HL-60/S4 treated with retinoic acid at 250 ng/mL for 4 days and 3 days (cell line): Measurements from ENCODE around the gene PDE4B.

Experiments
- in situ Hi-C: fragments of 300-500 bp; cut with MboI; formaldehyde crosslinking; loops from 2 replicates; pipeline ENCODE4 v1.7.0; 2022; ENCODE audit warnings: low sequenced_read_pairs

The PDE4B gene

DNA sequence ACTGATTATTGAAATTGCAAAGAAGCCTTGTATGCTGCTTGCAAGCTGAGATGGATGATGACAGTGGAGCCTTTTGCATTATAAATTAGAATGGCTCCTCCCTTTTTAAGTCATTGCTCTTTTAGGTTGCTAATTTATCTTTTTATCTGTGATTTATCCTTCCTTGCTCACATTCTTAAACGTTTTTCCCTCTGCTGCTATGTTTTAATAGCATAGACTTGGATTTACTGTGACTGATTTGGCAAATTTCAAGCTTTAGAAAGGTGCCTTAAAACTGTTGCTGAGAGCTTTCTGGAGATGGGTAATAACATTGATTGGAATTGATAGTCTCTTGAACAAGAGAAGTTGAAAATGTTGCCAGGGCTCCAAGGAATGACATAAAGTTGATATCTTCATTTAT lies 427.8 kb downstream of the PDE4B start:
- in situ Hi-C loops, result no loop called here

DNA sequence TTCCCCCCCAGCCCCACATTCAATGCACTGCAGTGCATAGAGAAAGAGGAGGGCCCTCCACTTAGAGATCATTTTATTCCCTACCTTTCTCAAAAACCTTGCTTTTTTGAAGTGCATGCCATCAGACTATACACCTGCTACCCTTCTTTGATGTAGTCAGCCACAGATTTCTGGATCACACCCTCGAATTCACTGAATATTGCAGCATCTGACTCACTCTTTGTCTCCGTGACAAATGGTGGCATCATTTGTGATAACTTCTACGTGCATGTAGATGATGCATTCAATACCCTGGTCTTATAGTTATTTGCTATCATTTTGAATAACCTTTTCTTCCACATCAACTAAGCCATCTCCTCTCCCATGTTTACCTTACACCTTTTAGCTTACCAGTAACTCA lies 431.0 kb downstream of the PDE4B start:
- in situ Hi-C loops, result no loop called here

DNA sequence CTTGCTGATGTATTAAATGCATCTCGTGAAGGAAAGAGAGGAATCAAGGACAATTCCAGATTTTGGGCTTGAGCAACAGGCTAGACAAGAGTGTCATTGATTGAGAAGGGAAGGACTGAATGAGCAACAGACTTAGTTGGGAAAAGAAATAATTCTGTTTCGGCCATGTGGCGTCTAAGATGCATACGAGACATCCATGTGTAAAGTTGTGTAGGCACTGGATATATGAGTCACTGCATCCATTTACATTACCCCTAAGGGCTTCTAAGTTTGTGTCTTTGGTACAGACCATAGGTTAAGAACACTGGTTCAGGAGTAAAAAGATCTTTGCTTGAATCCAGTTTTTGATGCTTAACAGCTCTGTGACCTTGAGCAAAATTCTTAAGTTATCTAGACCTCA lies 434.3 kb downstream of the PDE4B start:
- in situ Hi-C loops, result no loop called here

DNA sequence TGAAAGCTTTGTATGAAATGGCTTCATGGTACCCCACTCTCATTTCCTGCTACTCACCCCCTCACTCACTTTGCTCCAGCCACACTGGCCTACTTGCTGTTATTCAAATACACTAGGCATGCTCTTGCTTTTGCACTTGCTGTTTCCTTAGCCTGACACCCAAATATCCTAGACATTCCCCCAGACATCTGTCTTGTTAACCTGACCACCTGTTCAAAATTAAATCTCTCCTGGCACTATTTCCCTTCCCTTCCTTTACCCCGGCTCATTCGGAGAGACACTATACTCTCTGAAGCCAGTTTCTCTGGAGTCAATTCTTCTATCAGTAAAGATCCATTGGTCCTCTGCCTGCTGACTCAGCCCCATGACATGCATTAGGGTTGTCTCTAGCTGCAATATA lies 435.3 kb downstream of the PDE4B start:
- in situ Hi-C loops, result no loop called here

DNA sequence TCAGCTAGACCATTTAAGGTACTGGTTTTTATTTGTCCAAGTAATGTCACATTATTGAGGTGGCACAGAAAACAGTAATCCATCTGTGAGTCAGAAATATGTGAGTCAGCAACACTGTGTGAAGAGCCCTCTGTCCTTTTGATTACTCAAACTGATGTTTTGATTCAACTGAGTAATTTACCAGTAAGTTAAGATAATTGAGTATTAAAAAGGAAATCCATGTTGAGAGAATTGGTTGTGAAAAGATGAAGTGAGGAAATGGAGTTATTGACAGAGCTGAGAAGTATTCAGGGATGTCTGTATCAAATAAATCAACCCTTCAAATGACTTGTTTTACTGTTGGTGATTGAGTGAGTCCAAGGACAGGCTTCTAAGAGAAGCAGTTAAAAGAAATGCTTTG lies 438.5 kb downstream of the PDE4B start:
- in situ Hi-C loops, result no loop called here

DNA sequence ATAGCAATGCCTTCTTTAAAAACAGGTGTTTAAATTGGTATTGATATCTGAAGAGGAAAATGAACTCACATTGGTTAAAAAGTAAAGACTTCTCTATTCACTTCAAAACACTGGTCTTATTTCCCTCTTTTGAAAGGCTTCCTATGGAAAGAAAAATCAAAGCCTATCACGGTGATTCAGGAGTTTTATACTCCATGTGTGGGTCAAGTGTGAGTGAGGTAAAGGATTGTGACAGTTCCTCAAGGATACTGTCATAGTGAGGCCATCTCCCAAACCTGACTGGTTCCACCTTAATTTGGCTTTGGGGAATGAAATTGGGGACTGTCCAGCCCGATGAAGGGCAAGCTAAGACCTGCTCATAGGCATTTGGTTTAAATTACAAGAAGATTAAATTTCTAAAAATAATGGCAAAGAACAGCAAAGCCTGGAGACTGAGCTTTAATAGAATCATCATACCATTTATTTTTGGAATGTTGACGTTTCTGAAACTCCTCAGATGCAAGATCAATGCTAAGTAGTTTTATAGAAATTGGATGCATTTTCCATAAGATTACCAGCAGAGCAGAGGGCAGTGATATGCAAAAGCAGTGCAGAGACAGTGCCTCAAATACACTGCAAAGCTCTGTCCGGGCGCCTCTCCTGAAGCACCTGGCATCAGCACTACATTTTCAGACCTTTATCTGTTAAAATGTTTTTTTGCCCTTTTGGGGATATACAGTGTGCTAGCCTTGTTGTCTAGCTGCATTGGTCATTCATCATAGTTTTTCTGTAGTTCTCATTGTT lies 439.2 kb downstream of the PDE4B start:
- in situ Hi-C loops, result no loop called here

DNA sequence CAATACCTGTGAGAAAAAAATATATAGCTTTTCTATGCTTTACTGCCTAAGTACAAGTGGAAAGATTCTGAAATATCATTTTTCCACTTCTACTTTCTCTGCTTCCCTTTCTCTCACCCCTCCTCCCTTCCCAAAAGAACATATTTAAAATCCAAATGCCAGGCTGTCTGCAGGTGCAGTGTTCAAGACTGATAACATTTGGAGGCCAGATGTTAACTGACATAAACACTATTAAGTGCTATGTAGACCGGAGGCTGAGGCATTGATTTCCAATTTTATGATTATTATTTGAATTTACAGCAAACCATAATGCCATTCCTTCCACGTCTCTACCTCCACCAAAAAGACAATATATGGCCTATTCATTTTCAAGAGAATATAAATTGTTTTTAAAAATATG lies 444.3 kb downstream of the PDE4B start:
- in situ Hi-C loops, result no loop called here

DNA sequence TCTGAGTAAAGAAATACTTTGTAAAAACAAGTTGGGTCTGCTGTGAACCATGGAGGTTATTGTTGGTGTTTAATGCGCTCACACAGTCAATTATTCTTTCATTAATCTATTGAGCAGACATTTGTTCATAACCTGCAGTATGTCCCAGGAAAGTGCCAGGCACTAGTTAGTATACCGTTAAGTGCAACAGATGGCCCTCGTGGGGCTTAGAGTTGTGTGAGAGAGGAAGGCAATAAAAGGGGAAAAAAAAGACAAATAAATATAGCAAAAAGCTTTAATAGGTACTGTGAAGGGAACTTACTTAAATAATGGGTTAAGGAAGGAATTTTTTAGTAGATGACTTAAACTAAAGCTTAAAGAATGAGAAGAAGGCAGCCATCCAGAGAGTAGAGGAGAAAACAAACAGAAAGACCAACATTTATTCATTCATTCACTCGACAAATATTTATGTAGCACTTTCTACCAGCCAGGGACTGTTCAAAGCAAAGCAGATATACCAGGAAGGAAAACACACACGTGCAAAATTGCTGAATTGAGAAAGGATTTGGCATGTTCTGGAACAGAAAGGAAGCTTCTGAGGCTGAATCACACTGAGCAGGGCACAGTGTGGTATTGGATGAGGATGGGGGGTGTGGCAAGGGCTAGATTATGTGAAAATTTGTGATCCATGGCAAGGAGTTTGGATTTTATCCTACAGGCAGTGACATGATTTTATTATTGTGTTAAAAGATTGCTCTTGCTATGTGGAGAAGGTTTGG lies 445.2 kb downstream of the PDE4B start:
- in situ Hi-C loops, result no loop called here

DNA sequence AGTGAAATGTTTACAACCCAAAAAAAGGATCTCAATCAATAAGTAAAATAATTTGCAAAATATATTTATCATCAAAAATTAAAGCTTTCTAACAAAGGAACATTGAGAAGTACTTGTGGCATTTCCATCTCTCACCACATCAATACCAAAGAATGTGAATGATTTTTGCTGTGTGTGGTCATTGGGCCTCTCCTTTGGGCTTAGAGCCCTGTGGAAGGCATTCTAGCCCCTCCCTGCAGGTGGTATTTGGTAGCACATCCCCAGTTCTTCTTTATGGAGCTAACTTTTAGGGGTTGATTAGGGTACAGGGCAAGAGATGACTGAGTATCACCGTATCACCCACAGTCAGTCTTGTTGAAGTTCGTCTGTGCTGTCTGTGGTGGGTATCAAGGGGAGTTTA lies 447.1 kb downstream of the PDE4B start:
- in situ Hi-C loops, result loop anchor here (10.0 kb wide), 1 partner anchor 285 kb away; no protein-coding TSS in a partner anchor

DNA sequence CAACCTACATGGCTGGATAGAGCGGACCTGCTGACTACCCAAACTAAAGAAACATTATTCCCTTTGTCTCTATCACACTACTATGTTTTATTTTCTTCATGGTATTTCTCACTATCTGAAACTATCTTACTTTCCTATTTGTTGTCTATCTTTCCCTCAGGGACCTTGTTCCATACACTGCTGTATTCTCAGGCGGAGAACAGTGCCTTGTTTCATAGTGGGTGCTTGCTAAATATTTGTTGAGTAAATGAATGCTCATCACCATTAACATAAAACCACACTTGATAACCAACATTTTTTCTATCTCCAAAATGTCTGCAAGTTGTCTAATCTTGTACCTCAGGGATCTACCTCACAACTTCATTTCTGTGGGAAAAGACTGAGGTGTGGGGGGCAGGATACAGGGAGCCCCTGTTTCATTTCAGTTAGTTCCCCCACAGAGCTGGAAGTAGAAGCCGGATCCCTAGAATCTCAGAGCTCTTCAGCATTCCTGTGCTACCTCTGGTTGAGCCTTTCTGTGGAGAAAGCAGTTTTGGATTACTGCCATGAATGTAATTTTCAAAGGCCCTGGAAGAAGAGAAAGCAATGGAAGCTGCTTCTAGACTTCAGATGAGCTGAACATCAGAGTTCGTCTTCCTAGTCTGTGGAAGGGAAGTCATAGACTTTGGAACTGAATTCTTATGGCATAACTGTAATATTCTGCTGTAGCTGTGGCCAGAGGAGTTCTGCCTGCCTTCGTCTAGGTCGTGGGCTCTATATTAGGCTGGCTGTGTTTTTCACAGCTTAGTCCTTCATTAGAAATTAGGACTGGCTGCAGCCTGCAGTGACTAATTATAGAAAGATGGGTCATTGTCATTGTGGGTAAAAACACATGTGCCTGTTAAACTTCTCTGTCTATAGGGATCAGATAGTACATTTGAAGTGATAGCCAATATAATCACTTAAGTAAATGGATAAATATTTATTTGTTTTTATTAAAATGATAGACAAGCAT lies 448.1 kb downstream of the PDE4B start:
- in situ Hi-C loops, result loop anchor here (10.0 kb wide), 1 partner anchor 286 kb away; no protein-coding TSS in a partner anchor

DNA sequence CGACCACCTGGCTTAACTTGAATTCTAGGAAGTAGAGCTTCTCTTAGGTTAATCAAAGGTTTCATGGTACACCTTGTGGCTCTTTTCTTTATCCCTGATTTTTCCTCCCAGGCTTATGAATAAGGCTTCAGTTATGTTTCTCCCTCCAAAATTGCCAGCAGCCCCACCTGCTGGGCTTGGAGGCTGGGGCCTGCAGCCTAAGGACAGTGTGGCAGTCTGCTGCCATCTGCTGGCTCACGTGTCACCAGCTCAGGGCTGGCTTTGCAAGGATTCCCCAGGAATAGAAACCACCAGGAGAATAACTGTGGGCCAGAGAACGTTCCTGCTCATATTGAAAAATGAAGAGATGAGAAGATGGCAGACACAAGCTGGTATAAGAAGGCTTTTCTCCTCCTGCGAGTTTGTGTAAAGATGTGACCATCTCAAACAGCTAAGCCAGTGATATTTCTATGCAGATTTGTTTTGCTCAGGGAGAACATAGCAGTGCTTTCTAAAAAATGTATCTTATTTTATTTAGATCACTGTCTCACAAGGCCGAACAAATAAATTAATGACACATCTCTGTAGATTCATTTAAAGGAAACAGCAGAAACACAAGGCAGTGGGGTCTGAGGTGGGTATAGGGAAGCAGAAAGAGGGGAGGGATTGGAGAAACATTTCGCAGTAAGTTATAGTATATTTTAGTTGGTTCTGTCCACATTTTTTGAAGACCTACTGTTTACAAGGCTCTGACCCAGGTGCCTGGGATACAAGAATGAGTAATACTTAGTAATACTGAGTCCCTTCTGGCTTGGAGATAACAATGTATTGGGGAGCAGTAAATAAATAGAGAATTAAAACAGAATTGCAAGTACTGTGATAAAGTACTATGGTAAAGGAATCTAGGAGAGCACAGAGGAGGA lies 450.2 kb downstream of the PDE4B start:
- in situ Hi-C loops, result loop anchor here (10.0 kb wide), 1 partner anchor 288 kb away; no protein-coding TSS in a partner anchor

DNA sequence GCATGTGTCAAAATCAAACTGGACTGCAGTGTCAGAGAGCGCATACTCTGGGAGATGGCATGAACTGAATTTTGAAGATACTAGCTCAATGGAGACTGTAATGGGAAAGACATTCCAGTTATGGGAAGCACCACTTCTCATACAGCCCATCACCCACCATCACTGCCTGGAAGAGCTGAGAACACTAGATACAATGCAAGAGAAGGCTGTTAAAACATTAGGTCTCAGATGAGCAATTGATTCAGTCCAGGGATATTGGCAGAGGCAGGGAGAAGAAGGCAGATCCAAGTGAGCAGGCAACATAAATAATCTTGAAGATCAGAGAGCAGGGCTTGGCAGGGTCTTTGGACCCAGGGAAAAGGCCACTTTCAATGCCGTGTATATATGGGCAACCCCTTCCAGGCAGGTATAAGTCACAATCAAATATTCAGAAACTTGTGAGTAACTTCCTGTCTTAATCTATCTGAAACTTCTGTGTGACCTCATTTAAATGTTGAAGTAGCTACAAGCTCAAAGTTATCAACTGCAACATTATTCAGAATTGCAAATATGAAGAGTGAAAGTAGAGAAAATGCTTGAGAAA lies 450.9 kb downstream of the PDE4B start:
- in situ Hi-C loops, result loop anchor here (10.0 kb wide), 1 partner anchor 289 kb away; no protein-coding TSS in a partner anchor

DNA sequence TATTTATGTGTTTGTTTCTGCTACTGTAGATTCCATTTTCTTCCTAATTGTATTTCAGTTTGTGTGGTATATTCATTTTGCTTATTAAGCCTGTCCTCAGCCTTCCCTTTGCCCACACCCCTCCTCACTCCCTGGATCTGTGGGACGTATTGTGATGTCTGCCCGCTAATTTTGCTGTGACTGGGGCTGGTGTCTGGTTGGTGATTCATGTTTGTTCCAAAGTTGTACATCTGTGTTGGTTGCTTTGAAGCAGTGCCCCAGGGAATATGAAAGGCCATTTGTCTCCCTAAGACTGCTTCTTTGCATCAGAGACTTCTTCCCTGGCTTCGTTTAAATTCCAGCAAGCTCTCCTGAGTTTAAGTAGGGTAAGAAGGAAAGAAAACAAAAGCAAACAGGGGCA lies 451.7 kb downstream of the PDE4B start:
- in situ Hi-C loops, result loop anchor here (10.0 kb wide), 1 partner anchor 290 kb away; no protein-coding TSS in a partner anchor

DNA sequence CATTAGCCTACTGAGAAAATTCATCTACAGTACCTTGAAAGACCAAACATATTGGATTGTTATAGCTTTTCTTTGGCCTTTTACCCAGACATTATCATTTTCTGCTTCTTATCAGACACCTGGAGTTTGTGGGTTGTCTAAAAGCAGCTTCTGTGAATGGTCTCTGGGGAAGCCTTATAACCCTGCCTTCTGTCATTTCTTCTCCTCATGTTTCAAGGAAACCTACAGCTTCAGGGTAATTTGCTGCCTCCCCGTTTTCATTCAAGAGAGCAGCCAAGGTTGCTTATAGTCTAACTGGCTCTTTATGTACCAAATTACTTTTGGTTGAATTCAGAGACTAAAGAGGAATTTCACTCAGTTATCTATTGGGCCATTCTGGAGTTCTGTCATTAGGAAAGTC lies 453.0 kb downstream of the PDE4B start:
- in situ Hi-C loops, result loop anchor here (10.0 kb wide), 1 partner anchor 291 kb away; no protein-coding TSS in a partner anchor

DNA sequence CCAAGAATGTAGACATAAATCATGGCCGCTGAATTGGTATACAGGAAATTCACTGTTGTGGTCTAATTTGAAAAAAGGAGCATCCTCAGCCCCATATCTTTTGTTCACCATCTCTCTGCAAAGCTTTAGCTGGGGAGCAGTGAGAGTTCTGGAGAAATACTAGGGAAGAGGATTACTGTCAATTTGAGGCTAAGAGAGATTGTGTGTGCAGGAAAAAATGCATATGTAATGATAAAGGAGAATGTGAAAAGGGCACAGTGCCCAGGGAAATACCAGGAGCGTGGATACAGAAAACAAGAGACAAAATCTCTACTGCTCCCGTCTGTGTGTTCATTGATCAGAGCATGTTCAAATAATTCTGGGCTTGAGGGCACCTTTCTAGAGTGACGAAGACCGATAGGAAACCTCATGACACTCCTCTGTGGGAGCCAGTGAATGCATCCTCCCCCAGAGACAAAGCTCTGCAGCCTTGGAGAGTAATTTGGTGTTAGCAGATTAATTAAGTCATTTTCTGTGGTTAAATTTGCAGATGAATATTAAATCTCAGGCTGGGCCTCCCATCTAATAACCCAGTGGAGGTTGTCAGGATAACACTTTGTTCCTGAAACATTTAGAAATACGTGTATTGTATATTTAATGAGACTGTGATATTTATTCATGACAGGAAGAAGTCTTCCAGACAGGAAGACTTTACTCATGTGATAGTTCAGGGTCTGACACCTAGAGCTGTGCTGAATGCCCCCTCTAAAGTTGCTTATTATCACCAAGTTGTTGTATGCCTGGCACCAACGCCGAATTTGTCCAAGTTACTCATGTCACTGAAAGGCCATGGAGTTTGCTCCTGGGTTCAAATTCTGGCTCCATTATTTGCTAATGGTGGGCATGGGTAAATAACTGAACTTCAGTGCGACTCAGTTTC lies 453.9 kb downstream of the PDE4B start:
- in situ Hi-C loops, result loop anchor here (10.0 kb wide), 1 partner anchor 292 kb away; no protein-coding TSS in a partner anchor

DNA sequence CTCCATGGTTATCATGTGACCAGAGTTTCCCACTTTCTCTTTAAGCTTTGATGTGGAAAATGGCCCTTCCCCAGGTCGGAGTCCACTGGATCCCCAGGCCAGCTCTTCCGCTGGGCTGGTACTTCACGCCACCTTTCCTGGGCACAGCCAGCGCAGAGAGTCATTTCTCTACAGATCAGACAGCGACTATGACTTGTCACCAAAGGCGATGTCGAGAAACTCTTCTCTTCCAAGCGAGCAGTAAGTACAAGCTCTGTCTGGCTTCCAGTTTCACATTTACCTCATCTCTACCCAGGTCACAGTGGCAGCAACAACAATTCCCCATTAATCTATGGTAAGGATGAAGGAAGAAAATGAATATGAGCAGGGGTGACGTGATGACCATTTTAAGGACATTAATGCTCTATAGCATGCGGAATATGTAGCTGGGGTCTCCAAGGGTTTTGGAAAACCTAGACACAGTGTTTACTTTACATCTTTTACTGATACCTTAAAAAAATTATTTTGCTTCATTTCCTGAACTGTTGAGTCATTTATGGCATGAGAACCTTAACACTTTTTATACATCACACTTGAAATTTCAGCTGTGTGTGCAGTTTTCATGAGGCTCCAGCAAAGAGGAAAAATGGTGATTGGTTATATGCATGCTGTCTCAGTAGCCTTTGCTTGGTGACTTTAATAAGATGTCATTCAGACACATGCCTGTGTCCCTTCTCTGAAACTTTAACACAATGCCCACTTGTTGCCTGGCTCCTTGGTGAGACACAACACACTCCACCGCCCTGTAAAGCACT lies 454.9 kb downstream of the PDE4B start:
- in situ Hi-C loops, result loop anchor here (10.0 kb wide), 1 partner anchor 293 kb away; no protein-coding TSS in a partner anchor

DNA sequence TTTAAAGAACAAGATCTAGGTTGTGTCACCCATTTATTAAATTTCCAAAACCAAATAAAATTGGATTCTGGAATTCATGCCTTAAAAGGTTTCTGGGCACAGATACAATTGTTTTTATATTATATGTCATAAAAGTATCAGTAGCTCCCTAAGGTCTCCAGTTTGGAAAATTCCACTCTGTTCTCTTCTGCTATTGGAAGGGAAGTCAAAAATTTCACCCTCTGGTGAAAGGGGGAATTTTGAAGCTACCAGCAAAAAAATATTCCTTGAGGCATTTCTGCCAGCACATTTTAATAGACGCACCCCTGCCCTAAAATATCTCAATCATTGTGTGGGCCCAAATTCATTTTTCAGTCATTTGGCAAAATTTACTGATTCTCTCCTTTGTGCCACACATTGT lies 455.6 kb downstream of the PDE4B start:
- in situ Hi-C loops, result loop anchor here (10.0 kb wide), 1 partner anchor 293 kb away; no protein-coding TSS in a partner anchor
